IPS-20b (cell line): ENCODE results near the gene DLG2.

ENCODE experiments used
- H3K27ac ChIP-seq: one replicate; pipeline ENCODE4 v1.5.1; 2013; ENCODE audit warnings: low read length
- H3K27me3 ChIP-seq: 2 replicates; pipeline ENCODE4 v1.6.1; 2013; ENCODE audit warnings: mild to moderate bottlenecking, low read length, inconsistent platforms; ENCODE audit not compliant: insufficient read depth
- H3K36me3 ChIP-seq: 2 replicates; pipeline ENCODE4 v1.6.1; 2013; ENCODE audit warnings: low read depth, mild to moderate bottlenecking, inconsistent platforms, low read length, moderate library complexity; ENCODE audit not compliant: insufficient read depth
- H3K4me1 ChIP-seq: 2 replicates; pipeline ENCODE4 v1.6.1; 2013; ENCODE audit warnings: mild to moderate bottlenecking, control low read depth, inconsistent platforms, low read length, moderate library complexity; ENCODE audit not compliant: insufficient read depth
- H3K4me3 ChIP-seq: 2 replicates; pipeline ENCODE4 v1.5.1; 2013; ENCODE audit warnings: mild to moderate bottlenecking, low read length, inconsistent platforms
- H3K9ac ChIP-seq: 2 replicates; pipeline ENCODE4 v1.6.1; 2013; ENCODE audit warnings: low read depth, mild to moderate bottlenecking, inconsistent platforms, low read length, moderate library complexity
- H3K9me3 ChIP-seq: 2 replicates; pipeline ENCODE4 v1.6.1; 2013; ENCODE audit warnings: mild to moderate bottlenecking, low read depth, low read length, inconsistent platforms; ENCODE audit not compliant: insufficient read depth

DLG2 gene

GRCh38 chr11:83852012-83852411, 1775.1 kb downstream of the DLG2 start:
- no peak overlapping the region for H3K27ac ChIP-seq
- no peaks in the 10 kb centered on the region; the same call in 1 of the 2 replicates for H3K4me1 ChIP-seq
- no peaks in the 10 kb centered on the region for H3K27me3 ChIP-seq
- H3K36me3 ChIP-seq, result no peaks in the 10 kb centered on the region
- no peak overlapping the region for H3K4me3 ChIP-seq
- H3K9me3 ChIP-seq, result no peaks in the 10 kb centered on the region; the same call in 1 of the 2 replicates
- H3K9ac ChIP-seq, result no peak overlapping the region

DNA sequence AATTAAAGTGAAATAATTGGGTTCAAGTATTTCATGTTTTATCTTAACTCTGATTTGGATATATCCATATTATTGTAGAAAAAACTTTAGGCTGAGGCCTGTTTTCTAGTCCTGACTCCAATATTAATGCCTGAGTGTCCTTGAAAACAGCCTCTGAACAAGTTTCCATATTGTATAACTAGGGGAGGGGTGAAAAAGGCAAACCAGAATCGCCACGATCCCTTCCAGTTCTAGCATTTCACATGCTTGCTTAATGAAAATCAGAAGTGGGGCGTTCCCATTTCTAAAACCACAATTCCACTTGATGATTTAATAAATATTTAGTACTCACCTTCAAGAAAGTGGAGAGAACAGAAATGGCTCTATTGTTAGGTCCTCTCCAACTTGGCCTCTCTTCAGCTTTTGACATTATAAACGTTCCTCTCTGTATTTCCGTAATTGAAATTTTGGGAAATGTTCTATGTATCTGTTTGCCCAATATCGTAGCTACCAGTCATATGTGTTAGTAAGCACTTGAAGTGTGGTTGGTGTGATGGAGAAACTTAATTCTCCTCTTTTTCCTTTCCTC, 1779.6 kb downstream of the DLG2 start:
- H3K27ac ChIP-seq, result no peak overlapping the region

DNA sequence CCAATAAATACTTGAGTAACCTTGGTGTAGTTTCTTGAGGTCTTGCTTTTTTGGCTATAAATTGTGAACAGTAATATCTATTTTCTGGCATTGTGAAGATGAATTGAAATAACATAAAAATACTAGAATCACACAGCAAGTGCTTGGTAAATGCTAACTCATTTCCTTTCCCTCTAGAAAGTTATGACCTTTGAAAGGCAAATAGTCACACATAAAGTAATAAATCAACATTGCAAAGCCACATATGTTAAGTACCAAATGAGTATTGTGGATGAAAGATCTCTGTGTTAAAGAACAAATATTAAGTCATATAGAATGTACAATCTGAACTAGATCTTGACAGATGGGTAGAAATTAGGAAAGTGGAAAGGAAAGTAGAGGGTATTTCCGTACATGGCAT, 1781.3 kb downstream of the DLG2 start:
- no peak overlapping the region for H3K4me3 ChIP-seq
- H3K9me3 ChIP-seq, result no peaks in the 10 kb centered on the region
- H3K27me3 ChIP-seq, result no peaks in the 10 kb centered on the region
- H3K36me3 ChIP-seq, result no peaks in the 10 kb centered on the region
- no peak overlapping the region for H3K27ac ChIP-seq
- no peak overlapping the region for H3K9ac ChIP-seq
- H3K4me1 ChIP-seq, result no peaks in the 10 kb centered on the region

More for the DNA sequence above, 1779.6 kb downstream of the DLG2 start:
- Histone ChIP-seq H3K4me3 (no peak overlapping the region), H3K9me3 (no peaks in the 10 kb centered on the region), H3K4me1 (no peaks in the 10 kb centered on the region), H3K36me3 (no peaks in the 10 kb centered on the region), H3K27me3 (no peaks in the 10 kb centered on the region), H3K9ac (no peak overlapping the region)

GRCh38 chr11:83840326-83840725, 1786.8 kb downstream of the DLG2 start:
- no peaks in the 10 kb centered on the region for H3K4me1 ChIP-seq
- H3K9me3 ChIP-seq, result no peaks in the 10 kb centered on the region
- no peaks in the 10 kb centered on the region for H3K36me3 ChIP-seq
- H3K27ac ChIP-seq, result no peak overlapping the region
- no peak overlapping the region for H3K4me3 ChIP-seq
- no peaks in the 10 kb centered on the region for H3K27me3 ChIP-seq
- H3K9ac ChIP-seq, result no peak overlapping the region

DNA sequence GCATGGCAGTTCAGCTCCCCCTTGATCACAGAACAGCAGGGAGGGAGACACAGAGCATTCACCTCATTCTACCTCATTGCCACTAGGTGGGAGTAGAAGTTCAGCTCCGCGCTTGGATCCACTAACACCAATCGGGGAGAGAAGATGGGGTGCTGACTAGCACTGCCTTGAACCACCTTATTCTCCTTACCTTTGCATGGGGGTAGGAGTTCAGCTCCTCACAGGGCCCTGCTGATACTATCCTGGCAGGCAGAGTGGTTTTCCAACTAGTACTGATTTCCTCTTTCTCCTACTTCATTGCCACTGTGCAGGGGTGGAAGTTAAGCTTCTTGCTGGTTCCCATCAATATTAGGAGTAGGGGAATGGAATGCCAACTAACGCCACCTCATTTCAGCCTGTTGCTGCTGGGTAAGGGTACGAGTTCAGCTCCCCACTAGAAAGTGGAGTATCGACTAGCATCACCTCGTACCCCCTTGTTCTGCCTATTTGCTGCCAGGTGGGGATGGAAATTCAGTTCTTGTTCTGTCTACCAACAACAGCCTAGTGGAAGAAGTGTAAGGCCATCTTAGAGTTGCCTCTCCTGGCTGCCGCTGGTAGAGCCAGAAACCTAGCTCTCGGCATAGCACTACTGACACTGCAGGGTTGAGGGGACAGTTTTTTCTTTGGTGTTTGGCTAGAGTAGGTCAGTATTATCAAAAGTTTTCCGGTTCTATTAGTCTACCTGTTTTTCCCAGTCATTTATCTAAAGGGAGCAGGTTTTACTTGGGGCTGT, 1790.1 kb downstream of the DLG2 start:
- Histone ChIP-seq H3K27ac (no peak overlapping the region), H3K9ac (no peak overlapping the region), H3K27me3 (no peaks in the 10 kb centered on the region), H3K4me1 (no peaks in the 10 kb centered on the region), H3K4me3 (no peak overlapping the region), H3K36me3 (no peaks in the 10 kb centered on the region), H3K9me3 (no peaks in the 10 kb centered on the region)

GRCh38 chr11:83836065-83836464, 1791.1 kb downstream of the DLG2 start:
- H3K27ac ChIP-seq, result no peak overlapping the region
- H3K4me1 ChIP-seq, result no peaks in the 10 kb centered on the region
- H3K4me3 ChIP-seq, result no peak overlapping the region
- no peaks in the 10 kb centered on the region for H3K9me3 ChIP-seq
- no peaks in the 10 kb centered on the region for H3K27me3 ChIP-seq
- no peaks in the 10 kb centered on the region for H3K36me3 ChIP-seq
- H3K9ac ChIP-seq, result no peak overlapping the region

DNA sequence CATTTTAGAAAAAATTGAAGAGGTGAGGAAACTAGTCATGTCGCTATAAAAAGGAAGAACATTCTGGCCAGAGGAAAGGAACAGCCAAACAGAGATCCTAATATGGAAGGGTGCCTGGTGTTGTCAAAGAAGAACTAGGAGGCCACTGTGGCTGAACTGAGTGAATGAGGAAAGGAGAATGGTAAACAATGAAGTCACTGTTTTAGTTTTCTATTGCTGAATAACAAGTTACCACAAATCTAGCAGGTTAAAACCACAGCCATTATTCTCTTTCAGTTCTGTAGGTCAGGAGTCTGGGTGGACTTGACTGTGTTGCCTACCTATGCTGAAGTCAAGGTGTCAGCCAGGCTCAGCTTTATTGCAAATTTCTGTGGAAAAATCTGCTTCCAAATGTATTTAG, 1791.7 kb downstream of the DLG2 start:
- Histone ChIP-seq H3K27ac (no peak overlapping the region), H3K9ac (no peak overlapping the region), H3K4me3 (no peak overlapping the region), H3K27me3 (no peaks in the 10 kb centered on the region), H3K4me1 (no peaks in the 10 kb centered on the region), H3K36me3 (no peaks in the 10 kb centered on the region), H3K9me3 (no peaks in the 10 kb centered on the region)

DNA sequence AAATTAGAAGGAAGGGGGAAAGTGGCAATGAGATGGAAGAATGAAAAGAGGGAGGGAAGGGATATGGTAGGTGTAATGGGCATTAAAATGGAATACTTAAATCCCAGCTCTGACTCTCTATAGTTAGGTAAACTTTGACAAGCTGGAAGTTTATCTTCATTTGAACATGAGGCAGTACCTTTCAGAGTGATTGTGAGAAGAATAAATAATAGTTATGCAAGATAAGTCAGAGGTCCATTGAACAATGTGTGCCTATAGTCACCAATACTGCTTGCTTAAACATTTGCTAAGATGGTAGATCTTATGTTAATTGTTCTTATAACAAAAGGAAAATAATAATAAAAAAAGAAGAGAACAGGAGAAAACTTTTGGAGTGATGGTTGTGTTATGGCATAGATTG, 1795.2 kb downstream of the DLG2 start:
- no peak overlapping the region for H3K4me3 ChIP-seq
- no peaks in the 10 kb centered on the region for H3K4me1 ChIP-seq
- no peaks in the 10 kb centered on the region for H3K27me3 ChIP-seq
- no peak overlapping the region for H3K27ac ChIP-seq
- no peak overlapping the region for H3K9ac ChIP-seq
- no peaks in the 10 kb centered on the region for H3K9me3 ChIP-seq
- H3K36me3 ChIP-seq, result no peaks in the 10 kb centered on the region

GRCh38 chr11:83827940-83828554, 1799.1 kb downstream of the DLG2 start:
- no peak overlapping the region for H3K4me3 ChIP-seq
- no peaks in the 10 kb centered on the region for H3K36me3 ChIP-seq
- H3K27me3 ChIP-seq, result no peaks in the 10 kb centered on the region
- no peak overlapping the region for H3K27ac ChIP-seq
- H3K9ac ChIP-seq, result no peak overlapping the region
- no peaks in the 10 kb centered on the region for H3K9me3 ChIP-seq
- H3K4me1 ChIP-seq, result no peaks in the 10 kb centered on the region

GRCh38 chr11:83827520-83827919, 1799.6 kb downstream of the DLG2 start:
- H3K36me3 ChIP-seq, result no peaks in the 10 kb centered on the region
- no peaks in the 10 kb centered on the region for H3K9me3 ChIP-seq
- no peak overlapping the region for H3K9ac ChIP-seq
- no peak overlapping the region for H3K27ac ChIP-seq
- no peaks in the 10 kb centered on the region for H3K4me1 ChIP-seq
- H3K4me3 ChIP-seq, result no peak overlapping the region
- H3K27me3 ChIP-seq, result no peaks in the 10 kb centered on the region

- no peaks in the 10 kb centered on the region for H3K27me3 ChIP-seq
- H3K27ac ChIP-seq, result no peak overlapping the region
- H3K9ac ChIP-seq, result no peak overlapping the region
- no peaks in the 10 kb centered on the region for H3K36me3 ChIP-seq
- H3K4me3 ChIP-seq, result no peak overlapping the region
- H3K4me1 ChIP-seq, result no peaks in the 10 kb centered on the region
- H3K9me3 ChIP-seq, result no peaks in the 10 kb centered on the region
Measured at GRCh38 chr11:83826078-83826477, 1801.1 kb downstream of the DLG2 start.

- H3K27me3 ChIP-seq, result no peaks in the 10 kb centered on the region
- no peaks in the 10 kb centered on the region for H3K36me3 ChIP-seq
- H3K9me3 ChIP-seq, result no peaks in the 10 kb centered on the region
- no peak overlapping the region for H3K4me3 ChIP-seq
- H3K27ac ChIP-seq, result no peak overlapping the region
- no peak overlapping the region for H3K9ac ChIP-seq
- no peaks in the 10 kb centered on the region for H3K4me1 ChIP-seq
Measured at GRCh38 chr11:83823461-83824025, 1803.6 kb downstream of the DLG2 start.
